DMS 273 (cell line): Measurements from ENCODE around the gene IP6K2.

ENCODE experiments used
- DNase-seq: peaks from one replicate; lab custom pipeline; 2025; ENCODE audit not compliant: unreplicated experiment; lab: John Stamatoyannopoulos, UW

Gene IP6K2

DNA sequence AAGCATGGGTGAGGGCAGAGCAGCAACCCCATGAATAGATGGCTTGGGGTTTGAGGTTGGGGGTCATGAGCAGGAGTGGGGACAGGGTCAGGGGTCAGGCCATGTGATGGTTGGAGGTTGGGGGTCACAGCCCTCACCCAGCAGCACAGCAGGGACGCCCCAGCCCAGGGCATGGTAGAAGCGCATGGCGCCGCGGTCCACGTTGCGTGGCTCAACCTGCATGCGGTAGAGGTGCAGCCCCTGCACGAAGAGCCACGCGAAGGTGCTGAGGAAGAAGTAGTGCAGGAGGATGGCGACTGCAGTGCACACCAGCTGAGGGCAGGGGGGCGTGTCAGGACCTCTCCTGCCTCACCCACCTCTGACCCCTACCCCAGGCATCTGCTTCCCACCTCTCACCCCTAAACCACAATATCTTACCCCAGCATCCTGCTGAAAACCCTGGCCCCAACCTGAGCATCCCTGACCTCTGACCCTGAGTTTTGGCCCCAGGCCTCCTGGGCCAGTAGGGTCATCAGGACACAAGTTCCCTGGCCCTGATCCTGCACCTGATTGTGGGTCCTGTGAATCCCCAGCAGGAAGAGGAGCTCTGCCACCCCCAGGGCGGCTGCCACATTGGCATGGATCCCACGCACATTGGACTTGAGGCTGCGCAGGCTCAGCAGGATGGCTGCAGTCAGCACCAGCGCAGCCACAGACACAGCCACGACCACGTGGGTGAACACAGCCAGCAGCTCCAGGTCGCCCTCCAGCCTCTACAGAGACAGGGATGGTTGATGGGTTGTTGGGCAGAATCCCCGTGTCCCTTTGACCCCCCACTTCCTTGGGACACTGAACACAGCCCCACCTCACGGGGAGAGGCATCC lies 71.9 kb downstream of the IP6K2 start:
- DNase-seq = no peak

- DNase-seq = no peak
Observed at GRCh38 chr3:48642605-48643004, 74.4 kb downstream of the IP6K2 start.

- DNase-seq = no peak
Observed at GRCh38 chr3:48641396-48641795, 75.6 kb downstream of the IP6K2 start.

DNA sequence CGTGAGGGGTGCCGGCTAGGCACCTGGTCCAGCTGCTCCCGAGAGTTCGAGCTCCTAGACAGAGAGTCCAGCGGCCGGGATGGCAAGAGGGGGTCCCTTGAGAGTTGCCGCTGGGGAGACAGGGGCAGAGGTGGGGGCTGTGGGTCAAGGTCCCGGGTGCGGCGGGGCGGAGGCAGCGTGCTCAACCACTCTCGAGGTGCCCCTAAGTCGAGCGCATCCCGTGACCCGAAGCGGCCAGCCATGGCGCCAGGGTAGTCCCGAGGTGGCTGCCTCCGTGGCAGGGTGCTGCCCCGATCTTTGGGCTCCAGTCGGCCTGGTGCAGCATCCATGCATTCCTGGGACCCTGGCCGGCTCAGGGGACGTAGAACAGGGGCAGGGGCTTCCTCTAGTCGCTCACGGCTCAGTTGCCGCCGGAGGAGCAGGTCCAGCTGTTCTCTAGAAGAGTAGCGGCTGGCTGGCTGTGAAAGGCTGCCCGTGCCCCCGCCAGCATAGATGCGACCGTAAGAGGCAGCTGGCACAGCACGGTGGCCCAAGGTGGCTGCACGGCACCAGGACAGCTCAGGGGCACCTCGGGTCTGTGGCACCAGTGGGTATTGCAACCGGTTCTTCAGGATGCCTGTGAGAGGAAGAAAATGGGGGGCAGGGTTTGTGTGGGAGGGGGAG lies 76.9 kb downstream of the IP6K2 start:
- DNase-seq = no peak
